HG02588 (cell line): ENCODE measurements around the gene CSTPP1.
"Not testable (repeated sequence)": the region's sequence is repeated elsewhere in the genome, so short reads cannot be mapped to it uniquely, and the experiment has no call there.

Experiments
- ATAC-seq: cut with Tn5 transposase; IDR thresholded peaks from one replicate; pipeline ENCODE4 v1.9.1; 2021; ENCODE audit warnings: mild to moderate bottlenecking, moderate library complexity; ENCODE audit not compliant: unreplicated experiment

The CSTPP1 gene

DNA sequence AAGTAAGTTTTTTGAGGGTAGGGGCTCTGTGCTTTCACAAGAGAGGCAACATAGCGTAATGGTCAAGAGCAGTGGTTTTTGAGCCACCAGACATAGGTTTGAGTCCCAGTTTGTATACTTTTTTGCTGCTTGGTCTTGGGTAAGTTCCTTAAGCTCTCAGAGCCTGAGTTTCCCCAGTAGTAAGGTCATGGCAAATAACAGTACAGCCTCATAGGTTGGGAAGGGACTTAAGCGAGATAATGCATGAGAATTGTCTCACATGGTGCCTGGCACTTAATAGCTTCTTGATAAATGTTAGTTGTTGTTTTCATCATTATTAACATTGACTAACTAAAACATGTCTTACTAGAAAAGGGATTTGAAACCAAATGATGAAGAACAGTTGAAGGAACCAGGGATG, 157.0 kb downstream of the CSTPP1 start:
- ATAC-seq = no peak

DNA sequence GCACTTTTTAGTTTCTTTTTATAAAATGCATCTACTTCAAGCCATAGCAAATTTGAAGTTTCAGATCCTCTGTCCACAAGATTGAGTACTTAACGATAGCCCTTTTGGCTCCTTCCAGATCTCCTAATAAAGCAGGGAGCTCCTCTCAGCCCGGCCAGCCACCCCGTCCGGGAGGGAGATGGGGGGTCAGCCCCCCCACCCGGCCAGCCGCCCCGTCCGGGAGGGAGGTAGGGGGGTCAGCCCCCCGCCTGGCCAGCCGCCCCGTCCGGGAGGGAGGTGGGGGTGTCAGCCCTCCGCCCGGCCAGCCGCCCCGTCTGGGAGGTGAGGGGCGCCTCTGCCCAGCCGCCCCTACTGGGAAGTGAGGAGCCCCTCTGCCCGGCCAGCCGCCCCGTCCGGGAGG, 160.3 kb downstream of the CSTPP1 start:
- ATAC-seq = not testable (repeated sequence)

DNA sequence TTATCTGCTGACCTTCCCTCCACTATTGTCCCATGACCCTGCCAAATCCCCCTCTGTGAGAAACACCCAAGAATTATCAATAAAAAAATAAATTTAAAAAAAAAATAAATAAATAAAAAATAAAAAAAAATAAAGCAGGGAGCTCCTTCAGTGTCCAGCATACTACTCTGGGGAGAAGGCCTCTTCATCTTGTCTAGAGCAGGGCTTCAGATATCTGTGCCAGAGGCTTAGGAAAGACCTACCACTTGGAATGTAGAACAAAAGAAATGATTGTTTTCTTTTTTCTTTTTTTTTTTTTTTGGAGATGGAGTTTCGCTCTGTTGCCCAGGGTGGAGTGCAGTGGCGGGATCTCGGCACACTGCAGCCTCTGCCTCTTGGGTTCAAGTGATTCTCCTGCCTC, 161.7 kb downstream of the CSTPP1 start:
- not testable (repeated sequence) for ATAC-seq

DNA sequence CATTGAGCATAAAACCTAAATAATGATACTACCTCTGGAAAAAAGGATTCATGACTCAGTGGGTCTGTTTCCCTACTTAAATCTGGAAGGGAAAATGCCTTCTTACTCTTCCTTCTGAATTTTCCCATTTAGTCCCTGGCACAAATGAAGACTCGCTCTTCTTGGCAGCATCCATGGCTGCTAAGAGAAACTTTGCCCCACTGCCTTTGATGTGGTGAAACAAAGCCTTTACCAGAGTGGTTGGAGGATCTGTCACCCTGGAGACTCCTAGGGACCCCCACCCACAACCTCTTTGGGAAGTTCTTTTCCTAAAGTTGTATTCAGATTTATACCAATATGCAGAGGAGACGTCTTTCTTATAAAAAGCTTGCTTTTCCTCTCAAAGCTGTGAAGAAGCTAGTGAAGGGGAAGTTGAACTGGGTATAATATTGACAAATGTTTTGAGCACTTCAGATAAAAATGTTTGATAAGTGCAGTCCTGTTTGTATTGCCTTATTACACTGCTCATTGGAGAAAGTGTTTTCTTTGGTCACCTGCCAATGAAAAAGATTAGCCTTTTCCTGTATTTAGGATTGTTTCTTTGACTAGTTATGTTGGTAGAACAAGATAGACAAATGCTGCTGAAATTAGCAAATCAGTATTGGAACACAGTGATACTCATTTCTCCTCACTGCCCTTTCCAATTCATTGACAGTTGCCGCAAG, 162.8 kb downstream of the CSTPP1 start:
- no peak for ATAC-seq

DNA sequence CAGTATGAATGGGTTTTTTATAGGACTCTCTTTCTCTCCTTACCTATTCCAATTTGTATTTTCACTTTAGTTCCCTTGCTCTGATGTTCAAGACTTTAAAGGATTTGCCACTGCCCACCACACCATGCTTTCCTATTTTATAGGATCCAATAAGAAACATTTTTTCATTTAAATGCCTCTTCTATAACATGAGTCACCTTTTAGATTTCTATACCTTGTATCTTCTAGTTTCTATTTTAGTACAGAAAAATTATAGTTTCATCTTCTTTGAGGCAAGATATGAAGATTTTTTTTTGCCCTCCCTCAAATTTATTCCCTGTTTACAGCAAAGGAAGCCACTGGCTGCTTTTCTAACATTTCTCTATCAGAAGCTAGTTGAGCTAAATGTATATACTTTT, 163.4 kb downstream of the CSTPP1 start:
- ATAC-seq = no peak

DNA sequence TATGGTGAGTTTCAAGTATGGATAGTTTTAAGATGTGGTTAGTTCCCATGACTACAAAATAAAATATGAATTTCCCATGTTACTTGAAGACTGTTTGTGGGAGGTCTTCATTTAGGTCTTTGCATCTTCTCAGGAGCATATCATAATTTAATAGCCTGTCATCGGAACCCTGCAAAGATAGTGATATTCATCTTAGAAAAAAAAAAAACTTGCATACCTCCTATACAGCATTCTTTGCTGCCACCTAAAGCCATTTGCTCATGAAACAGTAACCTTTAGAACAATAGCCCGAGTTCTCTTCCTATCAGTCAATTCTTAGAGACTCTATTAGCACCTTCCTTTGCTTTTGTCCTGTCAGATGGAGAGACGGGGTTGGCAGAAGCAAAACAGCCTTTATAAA, 164.8 kb downstream of the CSTPP1 start:
- ATAC-seq = no peak

DNA sequence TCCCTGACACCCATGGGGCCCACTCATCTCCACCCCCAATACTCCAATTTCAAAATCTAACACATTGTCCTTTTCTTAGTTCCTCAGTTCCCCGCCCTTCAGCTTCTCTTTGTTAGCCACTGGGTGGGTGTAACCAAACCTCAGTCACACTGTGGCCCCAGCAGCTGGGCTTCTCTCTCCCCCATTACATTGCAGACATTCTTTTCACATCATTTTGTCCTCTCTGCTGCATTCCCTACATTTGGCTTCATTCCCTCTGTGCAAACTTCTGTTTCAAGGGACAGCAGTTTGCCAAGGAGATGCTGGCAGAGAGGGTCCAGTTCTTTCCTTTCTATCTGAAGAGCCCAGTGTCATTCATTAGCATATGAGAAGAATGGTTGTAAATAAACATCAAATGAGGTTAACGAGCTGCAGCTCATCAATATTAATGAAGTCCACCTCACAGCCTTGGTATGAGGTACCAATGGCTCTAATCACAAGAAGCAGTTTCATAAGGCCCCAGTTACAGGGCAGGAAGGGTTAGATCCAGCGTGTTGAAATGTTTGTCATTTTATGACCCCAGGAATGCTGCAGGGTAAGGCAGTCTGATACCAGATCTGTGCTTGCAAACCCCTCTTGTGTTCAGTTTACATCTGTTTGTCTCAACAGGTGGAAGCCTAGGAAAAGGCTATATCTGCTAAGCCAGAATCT, 167.8 kb downstream of the CSTPP1 start:
- no peak for ATAC-seq

DNA sequence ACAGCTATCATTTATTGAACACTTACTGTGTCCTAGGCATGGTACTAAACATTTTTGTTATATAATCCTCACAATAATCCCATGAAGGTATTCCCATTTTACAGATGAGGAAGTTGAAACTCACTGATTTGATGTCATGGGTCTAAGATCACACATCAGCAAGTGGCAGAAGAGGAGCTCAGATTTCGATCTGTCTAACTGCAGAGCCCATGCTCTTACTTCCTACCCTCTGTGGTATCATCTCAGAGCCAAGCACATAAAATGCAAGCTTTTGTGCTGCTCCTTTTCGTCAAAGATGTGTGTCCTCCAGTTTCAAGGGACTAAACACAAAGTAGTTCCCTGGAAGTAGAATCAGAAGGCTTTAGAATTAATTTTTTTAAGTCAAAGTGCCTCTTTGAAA, 169.0 kb downstream of the CSTPP1 start:
- ATAC-seq = no peak

DNA sequence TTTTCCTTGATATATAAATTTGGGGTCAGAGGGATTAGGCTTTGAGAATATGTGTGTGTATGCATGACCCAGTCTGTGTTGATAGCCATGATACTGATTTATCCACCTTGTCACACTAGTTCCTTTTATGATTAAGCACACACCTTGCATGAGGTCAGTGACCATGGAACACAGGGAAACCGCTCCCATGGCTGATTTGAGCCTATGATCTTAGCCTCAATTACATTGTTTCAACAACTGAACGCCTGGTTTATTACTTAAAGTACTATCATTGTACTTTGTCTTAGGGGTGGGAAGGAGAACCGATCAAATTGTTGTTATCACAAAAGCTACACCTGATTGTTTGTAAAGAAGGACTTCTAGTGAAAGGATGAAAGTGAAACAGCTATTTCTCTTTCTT, 169.4 kb downstream of the CSTPP1 start:
- no peak for ATAC-seq

DNA sequence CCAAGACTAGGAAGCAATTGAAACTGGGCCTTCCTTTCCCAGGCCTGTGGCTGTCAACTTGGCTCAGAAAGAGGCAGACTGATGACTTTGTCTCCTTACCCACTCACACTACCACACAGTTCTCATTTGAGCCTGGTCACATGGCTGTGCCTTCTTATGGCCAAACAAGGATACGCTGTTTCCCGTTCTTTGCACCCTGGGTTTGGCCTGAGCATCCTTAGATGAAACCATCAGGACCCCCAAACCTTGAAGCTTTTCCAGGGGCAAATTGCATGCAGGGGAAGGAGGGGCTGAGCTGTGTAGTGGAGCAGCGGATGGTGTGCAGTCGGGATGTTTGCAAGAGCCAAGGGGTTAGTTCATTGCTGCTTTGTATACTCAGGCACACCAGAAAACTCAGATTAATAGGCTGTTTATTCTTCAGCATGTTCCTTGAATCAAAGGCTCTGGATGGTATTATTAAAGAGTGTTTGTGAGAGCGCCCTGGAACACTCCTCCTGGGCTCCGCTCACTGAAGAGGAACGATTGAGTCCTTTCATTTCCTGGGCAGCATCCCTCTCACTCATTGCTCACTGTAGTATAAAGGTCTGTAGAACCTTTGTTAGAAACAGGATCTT, 170.3 kb downstream of the CSTPP1 start:
- ATAC-seq = no peak

DNA sequence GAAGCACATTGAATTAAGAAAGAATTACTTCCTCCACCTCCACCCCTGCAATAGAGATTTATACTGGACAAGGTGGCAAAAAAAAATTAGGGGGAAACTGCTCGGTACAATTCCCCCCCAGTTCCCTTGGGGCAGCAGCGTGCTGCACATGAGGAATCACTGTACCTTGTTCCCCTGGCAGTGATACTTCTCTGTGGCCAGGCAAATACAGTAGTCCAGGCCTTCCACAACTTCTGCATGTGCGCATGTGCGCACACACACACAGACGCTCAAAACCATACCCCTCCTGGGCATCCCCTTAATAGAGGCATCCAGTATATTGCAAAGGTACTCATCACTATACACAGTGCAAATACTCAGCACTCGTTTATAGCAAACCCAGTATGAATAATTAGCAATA, 171.2 kb downstream of the CSTPP1 start:
- no peak for ATAC-seq

DNA sequence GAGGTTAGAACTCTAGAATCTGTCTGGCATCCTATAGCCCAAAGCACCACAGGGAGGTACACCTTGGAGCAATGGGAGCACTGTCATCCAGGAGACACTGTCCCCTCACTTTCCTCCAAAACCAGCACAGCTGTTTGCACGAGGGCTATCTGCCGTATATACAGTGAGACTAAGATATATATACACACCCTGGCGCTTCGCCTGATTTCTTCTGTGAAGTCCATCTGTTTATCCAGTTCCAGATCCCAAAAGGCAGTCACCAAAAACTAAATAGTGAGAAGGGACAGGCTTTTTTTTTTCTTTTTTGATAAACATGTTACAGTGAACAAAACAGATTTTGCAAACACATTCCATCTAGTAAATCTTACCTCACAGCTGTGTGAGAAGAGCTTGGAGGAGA, 171.7 kb downstream of the CSTPP1 start:
- ATAC-seq = no peak

DNA sequence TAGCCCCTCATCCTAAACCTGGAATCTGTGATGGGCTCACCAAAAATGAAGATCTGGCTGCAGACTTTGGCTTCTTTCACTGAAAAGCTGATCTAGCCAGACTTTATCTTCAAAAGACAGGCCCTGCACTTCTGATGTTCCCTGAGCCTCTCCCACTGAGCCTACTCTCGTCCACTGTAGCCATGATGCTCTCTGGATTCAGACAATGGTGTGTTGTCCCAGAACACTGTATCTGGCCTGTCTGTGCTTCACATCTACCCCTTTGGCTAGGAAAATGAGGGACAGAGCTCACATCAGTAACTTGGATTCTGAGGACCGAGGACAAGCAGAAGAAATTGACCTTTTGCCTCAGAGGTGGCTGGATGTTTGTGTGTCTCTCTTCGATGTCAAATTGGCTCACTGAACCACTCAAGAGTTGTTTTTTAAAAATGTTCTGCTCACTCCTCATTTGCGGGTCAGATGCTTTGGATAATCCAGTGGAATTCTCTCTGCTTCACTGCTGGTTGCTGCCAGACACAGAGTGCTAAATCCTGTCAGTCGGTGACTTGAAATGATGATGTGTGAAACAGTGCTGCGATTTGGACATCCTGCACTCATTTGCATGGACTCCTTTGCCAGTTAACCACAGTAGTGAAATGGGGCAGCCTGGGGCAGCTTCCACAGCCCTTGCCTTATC, 172.6 kb downstream of the CSTPP1 start:
- no peak for ATAC-seq

DNA sequence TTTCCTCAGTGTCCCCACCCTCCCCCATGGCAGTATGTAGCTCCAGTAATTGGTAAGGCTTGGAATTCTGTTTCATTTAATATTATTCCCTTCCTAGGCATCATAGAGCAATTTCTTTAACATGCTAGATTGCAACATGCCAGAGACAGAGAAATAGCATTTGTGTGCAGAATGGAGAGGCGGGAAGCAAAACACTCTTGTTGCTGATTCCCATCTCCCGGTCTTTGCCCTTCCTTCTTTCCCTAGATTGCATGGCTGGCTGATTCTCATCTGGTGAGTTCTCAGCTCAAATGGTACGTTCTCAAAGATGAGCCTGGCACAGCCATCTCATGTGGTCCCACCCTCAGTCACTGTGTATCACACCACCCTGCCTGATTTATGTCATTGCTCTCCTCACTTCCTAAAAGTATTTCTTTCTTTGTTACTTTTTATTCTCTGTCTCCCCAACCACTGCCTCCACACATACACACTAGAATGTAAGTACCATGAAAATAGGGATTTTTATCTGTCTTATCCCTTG, 173.2 kb downstream of the CSTPP1 start:
- no peak for ATAC-seq

DNA sequence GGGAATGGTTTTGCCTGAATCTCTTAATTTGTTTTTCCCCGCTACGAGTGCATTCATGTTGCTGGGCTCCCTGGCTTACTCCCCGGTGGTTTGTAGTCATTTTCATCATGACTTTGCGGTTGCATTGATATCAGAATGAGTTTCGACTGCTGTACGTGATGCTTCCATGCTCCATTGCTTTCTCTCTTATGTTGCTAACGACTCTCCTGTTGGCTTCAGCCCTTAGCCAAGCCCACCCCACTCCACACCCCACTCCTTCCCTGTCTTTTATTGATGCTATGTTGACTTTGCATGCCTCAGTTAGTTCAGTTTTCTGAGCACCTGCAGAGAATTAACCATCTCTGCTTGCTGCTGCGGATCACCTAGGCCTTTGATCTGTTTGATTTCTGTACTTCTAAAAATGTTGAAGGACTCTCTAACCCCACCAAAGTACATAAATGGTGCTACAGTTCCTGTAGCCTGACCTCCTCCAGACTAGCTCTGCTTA, 174.8 kb downstream of the CSTPP1 start:
- peak; percentile 69 for ATAC-seq

DNA sequence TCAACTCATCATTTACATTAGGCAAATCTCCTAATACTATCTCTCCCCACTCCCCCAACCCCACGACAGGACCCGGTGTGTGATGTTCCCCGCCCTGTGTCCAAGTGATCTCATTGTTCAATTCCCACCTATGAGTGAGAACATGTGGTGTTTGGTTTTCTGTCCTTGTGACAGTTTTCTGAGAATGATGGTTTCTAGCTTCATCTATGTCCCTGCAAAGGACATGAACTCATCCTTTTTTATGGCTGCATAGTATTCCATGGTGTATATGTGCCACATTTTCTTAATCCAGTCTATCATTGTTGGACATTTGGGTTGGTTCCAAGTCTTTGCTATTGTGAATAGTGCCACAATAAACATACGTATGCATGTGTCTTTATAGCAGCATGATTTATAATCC, 176.4 kb downstream of the CSTPP1 start:
- ATAC-seq = not testable (repeated sequence)

DNA sequence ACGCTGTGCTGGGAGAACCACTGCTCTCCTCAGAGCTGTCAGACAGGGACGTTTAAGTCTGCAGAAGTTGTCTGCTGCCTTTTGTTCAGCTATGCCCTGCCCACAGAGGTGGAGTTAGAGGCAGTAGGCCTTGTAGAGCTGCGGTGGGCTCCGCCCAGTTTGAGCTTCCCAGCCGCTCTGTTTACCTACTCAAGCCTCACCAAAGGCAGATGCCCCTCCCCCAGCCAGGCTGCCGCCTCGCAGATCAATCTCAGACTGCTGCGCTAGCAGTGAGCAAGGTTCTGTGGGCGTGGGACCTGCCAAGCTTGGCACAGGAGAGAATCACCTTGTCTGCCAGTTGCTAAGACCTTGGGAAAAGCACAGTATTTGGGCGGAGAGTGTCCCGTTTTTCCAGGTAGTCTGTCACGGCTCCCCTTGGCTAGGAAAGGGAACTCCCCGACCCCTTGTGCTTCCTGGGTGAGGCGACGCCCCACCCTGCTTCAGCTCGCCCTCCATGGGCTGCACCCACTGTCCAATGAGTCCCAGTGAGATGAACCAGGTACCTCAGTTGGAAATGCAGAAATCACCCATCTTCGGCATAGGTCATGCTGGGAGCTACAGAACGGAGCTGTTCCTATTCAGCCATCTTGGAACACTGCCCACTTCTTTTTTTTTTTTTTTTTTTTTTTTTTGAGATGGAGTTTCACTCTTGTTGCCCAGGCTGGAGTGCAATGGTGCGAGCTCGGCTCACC, 182.6 kb downstream of the CSTPP1 start:
- ATAC-seq = not testable (repeated sequence)

DNA sequence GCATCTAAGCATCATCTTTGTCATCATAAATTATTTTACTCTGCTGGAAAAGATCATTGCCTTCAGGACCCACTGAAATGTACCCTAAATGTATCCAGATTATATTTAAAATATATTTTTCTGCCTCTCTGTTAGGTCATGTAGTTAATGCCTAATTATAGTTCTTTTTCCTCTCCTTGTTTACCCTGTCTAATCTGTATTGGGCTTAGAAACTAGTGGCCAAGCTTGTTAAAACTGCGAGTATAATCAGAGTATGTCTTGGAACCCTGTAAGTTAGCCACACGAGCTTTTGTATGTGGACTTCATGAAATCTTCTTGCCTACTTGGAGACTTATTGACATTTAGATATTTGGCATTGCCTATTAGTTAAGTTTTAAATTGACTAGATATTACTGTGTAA, 184.5 kb downstream of the CSTPP1 start:
- ATAC-seq = no peak

DNA sequence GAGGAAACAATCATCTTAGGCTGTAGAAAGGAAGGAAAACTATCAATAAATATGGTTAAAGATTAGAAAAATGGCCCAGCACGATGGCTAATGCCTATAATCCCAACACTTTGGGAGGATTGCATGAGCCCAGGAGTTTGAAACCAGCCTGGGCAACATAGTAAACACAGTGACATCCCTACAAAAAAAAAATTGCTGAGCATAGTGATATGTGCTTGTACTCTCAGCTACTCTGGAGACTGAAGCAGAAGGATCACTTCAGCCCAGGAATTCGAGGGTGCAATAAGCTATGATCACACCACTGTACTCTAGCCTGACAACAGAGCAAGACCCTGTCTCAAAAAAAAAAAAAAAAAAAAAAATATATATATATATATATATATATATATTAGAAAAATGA, 185.2 kb downstream of the CSTPP1 start:
- no peak for ATAC-seq

DNA sequence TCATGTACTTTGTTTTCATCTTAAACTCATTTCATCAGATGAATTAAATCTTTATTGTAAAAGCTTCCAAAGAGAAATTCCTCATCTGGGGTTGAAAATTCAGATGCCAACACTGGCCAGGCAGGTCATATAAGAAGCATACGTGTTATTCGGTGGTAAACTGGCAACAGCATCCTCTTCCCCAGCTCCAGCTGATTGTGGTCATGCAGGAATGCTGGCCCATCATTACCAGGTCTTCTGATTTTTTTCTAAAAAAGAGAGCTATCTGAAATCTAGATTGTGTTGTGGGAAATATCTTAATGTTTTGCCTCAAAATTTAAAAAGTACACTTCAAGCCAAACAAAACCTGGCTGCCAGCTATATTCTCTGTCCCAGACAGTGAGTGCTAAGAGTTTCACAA, 186.5 kb downstream of the CSTPP1 start:
- ATAC-seq = no peak

DNA sequence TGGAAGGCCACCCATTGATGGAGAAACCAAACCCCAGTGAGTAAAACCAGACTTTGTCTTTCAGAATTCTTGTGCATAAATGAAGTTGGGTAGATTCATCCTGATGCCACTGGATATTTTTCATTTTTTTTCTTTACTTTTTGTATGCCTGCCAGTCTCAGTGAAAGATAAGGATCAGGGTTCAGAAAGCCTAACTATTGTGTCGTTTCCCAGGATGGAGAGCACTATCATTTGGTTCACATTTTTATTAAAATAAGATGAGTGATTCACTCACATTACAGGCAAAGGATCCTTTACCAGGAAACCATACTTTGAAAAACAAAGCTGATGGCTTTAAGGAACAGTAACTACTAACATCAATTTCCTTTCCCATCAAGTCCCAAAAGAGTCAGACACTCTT, 188.1 kb downstream of the CSTPP1 start:
- ATAC-seq = no peak
